T-cell (primary cell): ENCODE measurements around the gene CERS6. TPM values are rescaled to one million over a fixed set of nuclear protein-coding genes. Genes with fewer than 3 reads are reported as not detected.
A peak's percentile ranks its signal among the peaks of the same experiment; 100 is the strongest.

ENCODE experiments used
- ATAC-seq, 4 experiments: fragments of 200-7000 bp in 3 of 4; fragments of 150-1000 bp in 1 of 4; cut with Tn5 transposase; replicated peaks in 1 of 4; 1 replicate in 3 of 4; 2 replicates in 1 of 4; pipeline ENCODE4 v1.10.0; 2021; ENCODE audit warnings: moderate library complexity in 3 of 4, mild to moderate bottlenecking in 2 of 4, moderate number of reproducible peaks in 1 of 4
- CTCF ChIA-PET, 2 donors: fragments of 300-600 bp; sonication (Branson Sonifier 250); formaldehyde crosslinking; loops; one replicate each; lab custom pipeline; 2022; ENCODE audit warnings: antibody characterized with exemption in 2 of 2; lab: Charles Lee
- POLR2A ChIA-PET, 2 donors: fragments of 300-600 bp; sonication (Branson Sonifier 250); formaldehyde crosslinking; loops; one replicate each; lab custom pipeline; 2022; ENCODE audit warnings: antibody characterized with exemption in 2 of 2; lab: Charles Lee
- DNase-seq, 35 experiments: peaks; one replicate each; pipeline versions ENCODE4 v3.0.0 to v3.0.0-alpha.2; 2013 to 2023
- H3K27ac ChIP-seq: one replicate; pipeline ENCODE4 v1.5.1; 2013; ENCODE audit warnings: low read length
- H3K27me3 ChIP-seq, 2 experiments: replicated peaks in 1 of 2; 1 replicate in 1 of 2; 2 replicates in 1 of 2; pipeline versions ENCODE4 v1.6.1 to v1.7.0; 2013; ENCODE audit warnings: low read length in 1 of 2, mixed read lengths in 1 of 2; ENCODE audit not compliant: control insufficient read depth in 2 of 2, insufficient read depth in 2 of 2; ENCODE audit errors: extremely low read depth in 1 of 2
- H3K36me3 ChIP-seq, 2 donors: 1 replicate in 1 of 2; 2 replicates in 1 of 2; pipeline versions ENCODE4 v1.6.1 to v1.7.0; 2013; ENCODE audit warnings: low read length in 1 of 2; ENCODE audit not compliant: control insufficient read depth in 2 of 2, insufficient read depth in 1 of 2; ENCODE audit errors: extremely low read depth in 1 of 2
- H3K4me1 ChIP-seq, 2 experiments: 1 replicate in 1 of 2; 2 replicates in 1 of 2; pipeline versions ENCODE4 v1.6.1 to v1.7.0; 2013; ENCODE audit warnings: low read length in 2 of 2, mixed read lengths in 1 of 2; ENCODE audit not compliant: insufficient read depth in 2 of 2, control insufficient read depth in 1 of 2; ENCODE audit errors: extremely low read depth in 1 of 2
- H3K4me3 ChIP-seq, 2 donors: 1 replicate in 1 of 2; 2 replicates in 1 of 2; pipeline versions ENCODE4 v1.5.1 to v1.7.0; 2013; ENCODE audit warnings: mild to moderate bottlenecking in 2 of 2, low read length in 1 of 2, moderate library complexity in 1 of 2; ENCODE audit not compliant: control insufficient read depth in 1 of 2; ENCODE audit errors: extremely low read depth in 1 of 2
- H3K9me3 ChIP-seq: 2 replicates; pipeline ENCODE4 v1.7.0; 2013
- H3K27ac Mint-ChIP-seq, 2 donors: one replicate each; pipeline ENCODE4 v1.8.0; 2020 to 2021; ENCODE audit warnings: mild to moderate bottlenecking in 2 of 2, mixed read lengths in 2 of 2
- H3K27me3 Mint-ChIP-seq, 2 donors: one replicate each; pipeline ENCODE4 v1.8.0; 2021 to 2022; ENCODE audit warnings: mixed read lengths in 2 of 2
- H3K36me3 Mint-ChIP-seq: one replicate; pipeline ENCODE4 v1.8.0; 2021; ENCODE audit warnings: mixed read lengths
- H3K4me1 Mint-ChIP-seq, 3 donors: one replicate each; pipeline ENCODE4 v1.8.0; 2020 to 2022; ENCODE audit warnings: mixed read lengths in 3 of 3, mild to moderate bottlenecking in 1 of 3
- H3K4me3 Mint-ChIP-seq, 3 donors: one replicate each; pipeline ENCODE4 v1.8.0; 2020 to 2022; ENCODE audit warnings: mild to moderate bottlenecking in 3 of 3, mixed read lengths in 3 of 3, moderate library complexity in 3 of 3
- H3K9me3 Mint-ChIP-seq, 3 donors: one replicate each; pipeline ENCODE4 v1.8.0; 2020 to 2022; ENCODE audit warnings: mixed read lengths in 3 of 3
- WGBS: methylation state at CpG from one replicate; pipeline ENCODE4 v1.1.5; 2013; ENCODE audit warnings: missing lambda C conversion rate; ENCODE audit not compliant: insufficient coverage; 5-methylcytosine and 5-hydroxymethylcytosine counted together
- total RNA-seq, 35 experiments: library from RNA in 6 of 35; stranded (reverse) in 6 of 35; fragments of 120-200 nt in 1 of 35; gene quantifications; one replicate each; pipeline versions ENCODE4 v1.2.1 to v1.2.4 and lab custom pipeline; 2013 to 2026

CERS6 gene
- total RNA-seq, 5 donors from 2014 or later (not counting 1 experiment from before 2014, with no cell fraction given): 11.1 to 20.3 (median 13.6) TPM

DNA sequence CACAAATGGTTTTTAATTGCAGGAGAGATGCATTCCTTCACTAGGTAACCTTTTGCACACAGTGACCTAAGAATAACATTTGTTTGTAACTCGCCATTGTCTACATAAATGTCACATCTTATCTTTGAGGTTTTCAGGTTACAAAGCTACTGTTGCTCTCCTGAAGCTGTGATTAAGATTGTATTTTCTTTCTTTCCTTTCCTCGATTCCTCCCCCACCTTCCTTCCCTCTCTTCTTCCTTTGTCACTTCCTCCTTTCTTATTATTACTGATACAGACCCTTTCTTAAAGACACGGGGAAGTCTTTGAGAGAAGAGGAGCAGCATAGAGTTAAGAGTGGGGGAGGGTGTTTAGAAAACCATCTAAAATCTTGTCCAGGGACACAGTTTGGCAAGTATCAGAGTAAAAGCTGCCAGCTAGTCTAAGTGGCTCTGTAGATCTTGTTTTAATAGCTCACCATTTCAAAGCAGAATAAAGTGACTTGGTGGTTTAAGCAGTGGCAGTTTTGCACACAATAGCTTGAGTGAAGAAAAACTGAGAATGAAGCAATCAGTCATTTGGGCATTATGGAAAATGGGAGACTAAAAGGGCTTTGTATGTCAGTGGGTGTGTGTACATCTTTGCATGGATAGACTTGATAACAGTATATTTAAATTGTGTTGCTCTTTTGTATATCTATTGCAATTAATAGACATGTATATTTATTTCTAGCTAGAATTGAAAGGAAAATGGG lies 10.9 kb downstream of the CERS6 start:
- ATAC-seq: peak in 1 of 4 experiments; percentile 26
- Histone ChIP-seq H3K9me3 (no peaks in the 10 kb centered on the region), H3K36me3 (no peaks in the 10 kb centered on the region), H3K27me3 (no peaks in the 10 kb centered on the region), H3K27ac (no peak overlapping the region), H3K4me3 (no peak overlapping the region), H3K4me1 (peaks cover 12 to 51% of the 10 kb centered on the region in 2 experiments)
- H3K27ac Mint-ChIP-seq: peak overlapping the region; percentile 41 to 86
- H3K4me1 Mint-ChIP-seq: peaks cover 68 to 81% (median 75%) of the 10 kb centered on the region in 3 donors
- H3K4me3 Mint-ChIP-seq: peak overlapping the region; percentile 18 to 72 (median 40)
- no CpG with 5 or more reads among the region's 3 CpGs for WGBS
- POLR2A ChIA-PET: interaction anchor here in 1 of 2 donors (0.6 kb wide), 1 partner anchor 145 kb away, joined by 3 read pairs; no protein-coding TSS in a partner anchor
- no peak for DNase-seq
- CTCF ChIA-PET: no interaction called here
- no peaks in the 10 kb centered on the region for H3K36me3 Mint-ChIP-seq
- no peaks in the 10 kb centered on the region for H3K9me3 Mint-ChIP-seq
- H3K27me3 Mint-ChIP-seq: no peaks in the 10 kb centered on the region

DNA sequence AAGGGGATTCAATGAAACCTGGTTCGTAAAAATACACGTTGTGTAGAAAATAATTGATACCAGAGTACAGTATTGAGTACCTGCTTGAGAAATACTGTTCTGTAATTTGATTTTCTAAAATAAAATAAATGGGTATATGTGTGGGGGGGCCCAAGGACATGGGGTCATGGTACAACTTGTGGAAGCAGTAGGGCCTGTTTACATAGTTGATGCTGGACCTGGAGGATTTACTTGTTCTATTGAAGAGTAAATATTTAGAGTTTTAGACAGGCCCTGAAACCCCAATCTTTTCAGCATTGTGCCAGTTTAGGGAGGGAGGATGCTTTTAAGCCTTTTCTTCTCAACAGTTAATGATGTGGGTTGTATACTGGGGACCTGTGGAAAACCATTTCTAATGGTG lies 11.7 kb downstream of the CERS6 start:
- no peaks in the 10 kb centered on the region for H3K9me3 ChIP-seq
- WGBS: 100% methylated on average over 2 of the region's 2 CpGs
- peaks cover 67 to 81% (median 77%) of the 10 kb centered on the region in 3 donors for H3K4me1 Mint-ChIP-seq

DNA sequence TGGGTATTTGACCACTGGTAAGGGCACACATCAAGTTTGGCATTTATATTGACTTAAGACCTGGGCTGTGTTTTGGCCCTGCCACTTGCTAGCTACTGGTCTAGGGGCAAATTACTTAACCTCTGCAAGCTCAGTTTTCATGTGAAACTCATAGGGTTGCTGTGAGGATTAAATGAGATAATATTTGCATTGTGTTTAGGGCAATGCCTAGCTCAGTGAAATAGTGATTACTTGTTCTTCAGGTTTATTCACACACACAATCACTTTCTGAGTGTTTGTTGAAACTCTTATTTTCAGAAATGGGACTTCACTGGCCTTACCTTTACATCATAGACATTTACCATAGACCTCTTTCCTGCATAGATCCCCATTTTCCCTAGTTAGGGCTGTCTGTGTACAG lies 12.3 kb downstream of the CERS6 start:
- no peak overlapping the region for H3K4me3 Mint-ChIP-seq
- no peaks in the 10 kb centered on the region for H3K9me3 Mint-ChIP-seq
- H3K4me1 ChIP-seq: peaks cover 12 to 54% of the 10 kb centered on the region in 2 experiments
- no peaks in the 10 kb centered on the region for H3K27me3 ChIP-seq
- H3K4me1 Mint-ChIP-seq: peaks cover 67 to 85% (median 77%) of the 10 kb centered on the region in 3 donors
- ATAC-seq (no peak), DNase-seq (no peak)
- POLR2A ChIA-PET: no interaction called here
- no peaks in the 10 kb centered on the region for H3K9me3 ChIP-seq
- no peak overlapping the region for H3K27ac ChIP-seq
- no peak overlapping the region for H3K4me3 ChIP-seq
- no peak overlapping the region for H3K27ac Mint-ChIP-seq
- H3K36me3 Mint-ChIP-seq: peaks cover 3% of the 10 kb centered on the region
- H3K27me3 Mint-ChIP-seq: no peaks in the 10 kb centered on the region
- no peaks in the 10 kb centered on the region for H3K36me3 ChIP-seq
- CTCF ChIA-PET: no interaction called here

More for the DNA sequence above, 11.7 kb downstream of the CERS6 start:
- ChIA-PET POLR2A (interaction anchor here in 1 of 2 donors (0.6 kb wide), 1 partner anchor 144 kb away, joined by 3 read pairs; no protein-coding TSS in a partner anchor), CTCF (no interaction called here)
- H3K27ac Mint-ChIP-seq: no peak overlapping the region
- H3K4me3 Mint-ChIP-seq: peak overlapping the region in 1 of 3 donors; percentile 72
- H3K36me3 ChIP-seq: no peaks in the 10 kb centered on the region
- no peak for DNase-seq
- no peak overlapping the region for H3K27ac ChIP-seq
- no peak for ATAC-seq
- no peaks in the 10 kb centered on the region for H3K27me3 ChIP-seq
- peaks cover 3% of the 10 kb centered on the region for H3K36me3 Mint-ChIP-seq
- peaks cover 12 to 54% of the 10 kb centered on the region in 2 experiments for H3K4me1 ChIP-seq
- H3K27me3 Mint-ChIP-seq: no peaks in the 10 kb centered on the region
- no peaks in the 10 kb centered on the region for H3K9me3 Mint-ChIP-seq
- no peak overlapping the region for H3K4me3 ChIP-seq

DNA sequence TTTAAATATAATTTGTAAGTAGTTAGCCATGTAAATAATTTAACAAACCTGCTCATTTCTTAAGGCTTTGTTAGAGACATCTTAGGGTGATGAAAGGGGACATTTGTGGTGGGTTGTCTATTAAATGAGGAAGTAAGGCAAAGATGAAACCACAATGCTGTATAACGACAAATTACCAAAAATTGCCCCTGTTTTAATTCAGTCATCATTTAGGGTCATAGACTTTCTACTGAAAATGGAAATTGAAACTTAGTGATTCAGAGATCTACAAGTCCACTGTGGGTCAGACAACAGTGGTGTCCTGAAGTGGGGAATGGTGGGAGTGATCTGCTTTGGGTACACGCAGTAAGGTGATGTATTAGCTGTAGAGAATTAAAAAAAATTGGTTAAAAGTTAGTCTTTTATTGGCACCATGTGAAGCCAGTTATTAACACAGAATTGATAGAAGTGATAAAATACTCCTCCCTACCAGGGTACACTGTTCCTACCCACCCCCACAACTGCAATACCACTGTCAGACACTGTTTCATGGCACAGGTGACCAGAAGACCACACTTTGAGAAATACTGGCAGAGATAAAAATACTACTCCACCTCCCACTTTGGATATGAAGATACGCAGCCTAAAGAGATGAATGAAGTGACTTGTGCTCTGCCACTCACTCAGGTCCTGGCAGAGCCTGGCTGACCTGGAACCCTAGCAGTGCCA lies 13.4 kb downstream of the CERS6 start:
- no peaks in the 10 kb centered on the region for H3K9me3 Mint-ChIP-seq
- H3K36me3 Mint-ChIP-seq: peaks cover 3% of the 10 kb centered on the region
- ATAC-seq (peak in 1 of 4 experiments; percentile 34), DNase-seq (no peak)
- H3K27ac Mint-ChIP-seq: peak overlapping the region in 1 of 2 donors; percentile 13
- Histone ChIP-seq H3K27me3 (no peaks in the 10 kb centered on the region), H3K36me3 (no peaks in the 10 kb centered on the region), H3K4me3 (no peak overlapping the region), H3K4me1 (peaks cover 12 to 54% of the 10 kb centered on the region in 2 experiments), H3K9me3 (no peaks in the 10 kb centered on the region), H3K27ac (no peak overlapping the region)
- ChIA-PET CTCF (no interaction called here), POLR2A (no interaction called here)
- peaks cover 65 to 87% (median 75%) of the 10 kb centered on the region in 3 donors for H3K4me1 Mint-ChIP-seq
- WGBS: 80% methylated on average over 1 of the region's 3 CpGs
- peak overlapping the region in 1 of 3 donors; percentile 41 for H3K4me3 Mint-ChIP-seq
- H3K27me3 Mint-ChIP-seq: no peaks in the 10 kb centered on the region

DNA sequence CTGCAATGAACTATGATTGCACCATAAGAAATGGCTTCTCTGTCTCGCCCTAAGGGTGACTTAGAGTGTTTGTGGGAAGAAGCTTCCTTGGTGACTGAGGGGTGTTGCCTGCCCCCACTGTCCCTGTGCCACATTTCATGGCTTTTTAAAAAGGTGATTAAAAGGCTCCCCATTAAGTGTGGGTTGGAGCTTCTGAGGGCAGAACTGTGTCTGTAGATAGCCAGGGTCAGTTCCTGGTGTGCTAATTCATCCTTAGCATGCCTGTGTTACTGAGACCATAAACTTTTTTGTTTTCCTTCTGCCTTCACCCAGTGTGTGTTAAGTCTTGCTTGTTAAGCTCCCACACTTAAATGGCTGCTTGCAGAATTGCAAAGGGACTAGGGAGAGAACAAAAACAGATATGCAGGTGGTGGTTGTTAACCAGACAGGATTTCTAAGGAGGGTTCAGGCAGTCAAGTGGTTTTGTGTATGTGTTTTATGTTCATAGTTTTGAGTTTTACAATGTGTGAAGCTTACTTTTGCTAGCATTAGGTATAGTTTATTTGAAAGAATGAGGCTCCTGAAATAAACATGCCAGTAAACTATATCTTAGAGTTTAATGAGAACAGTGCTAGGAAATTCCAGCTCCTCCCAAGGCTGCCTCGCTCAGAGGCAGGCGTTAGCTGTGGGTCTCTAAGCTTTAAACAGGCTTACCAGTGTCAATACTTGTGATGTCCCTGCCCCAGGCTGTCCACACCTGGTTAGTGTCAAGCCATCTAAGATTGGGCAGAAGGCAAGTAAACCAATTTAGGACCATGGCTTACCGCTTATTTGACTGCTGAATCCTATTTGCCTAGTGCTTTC lies 14.5 kb downstream of the CERS6 start:
- H3K27ac Mint-ChIP-seq: peak overlapping the region in 1 of 2 donors; percentile 49
- DNase-seq (no peak), ATAC-seq (peak in 3 of 4 experiments; percentile 23 to 57 (median 43))
- H3K27ac ChIP-seq: no peak overlapping the region
- H3K27me3 Mint-ChIP-seq: no peaks in the 10 kb centered on the region
- H3K9me3 Mint-ChIP-seq: no peaks in the 10 kb centered on the region
- no peaks in the 10 kb centered on the region for H3K27me3 ChIP-seq
- 91% methylated on average over 3 of the region's 4 CpGs for WGBS
- peaks cover 12 to 50% of the 10 kb centered on the region in 2 experiments for H3K4me1 ChIP-seq
- ChIA-PET POLR2A (interaction anchor here in 1 of 2 donors (0.6 to 0.8 kb wide), 2 partner anchors 22 to 199 kb away, joined by 4 to 5 read pairs; no protein-coding TSS in a partner anchor), CTCF (interaction anchor here in 1 of 2 donors (0.5 kb wide), 1 partner anchor 96 kb away, joined by 3 read pairs; no protein-coding TSS in a partner anchor)
- peak overlapping the region in 1 of 3 donors; percentile 11 for H3K4me3 Mint-ChIP-seq
- no peaks in the 10 kb centered on the region for H3K36me3 ChIP-seq
- peaks cover 3% of the 10 kb centered on the region for H3K36me3 Mint-ChIP-seq
- H3K4me3 ChIP-seq: peak overlapping the region in 1 of 2 donors; percentile 18
- H3K4me1 Mint-ChIP-seq: peaks cover 54 to 76% (median 64%) of the 10 kb centered on the region in 3 donors
- H3K9me3 ChIP-seq: no peaks in the 10 kb centered on the region

DNA sequence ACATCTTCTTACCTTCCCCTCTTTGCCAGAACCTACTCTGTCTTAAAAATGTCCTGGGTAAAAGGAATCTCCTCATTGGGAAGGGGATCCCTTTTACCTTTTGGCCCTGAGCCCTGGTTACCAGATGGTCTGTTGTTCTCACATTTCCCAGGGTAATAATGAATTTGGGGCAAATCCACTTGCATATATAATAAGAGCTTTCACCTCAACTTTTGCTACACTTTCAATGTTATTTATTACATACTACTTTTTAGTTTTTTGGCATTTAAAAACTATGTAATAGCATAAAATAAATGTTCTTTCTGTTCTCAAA lies 15.0 kb downstream of the CERS6 start:
- CTCF ChIA-PET: no interaction called here
- Mint-ChIP-seq H3K4me3 (no peak overlapping the region), H3K9me3 (no peaks in the 10 kb centered on the region), H3K27ac (no peak overlapping the region), H3K36me3 (peaks cover 3% of the 10 kb centered on the region), H3K4me1 (peaks cover 53 to 72% (median 63%) of the 10 kb centered on the region in 3 donors), H3K27me3 (no peaks in the 10 kb centered on the region)
- Histone ChIP-seq H3K27ac (no peak overlapping the region), H3K36me3 (no peaks in the 10 kb centered on the region), H3K27me3 (no peaks in the 10 kb centered on the region), H3K4me1 (peaks cover 12 to 47% of the 10 kb centered on the region in 2 experiments), H3K9me3 (no peaks in the 10 kb centered on the region), H3K4me3 (no peak overlapping the region)
- DNase-seq (no peak), ATAC-seq (no peak)
- POLR2A ChIA-PET: no interaction called here
